NCI-H82 (cell line): Measurements from ENCODE around the gene GNAI3.
"Not testable (repeated sequence)": the region's sequence is repeated elsewhere in the genome, so short reads cannot be mapped to it uniquely, and the experiment has no call there.

Experiments
- DNase-seq: peaks from one replicate; lab custom pipeline; 2025; lab: John Stamatoyannopoulos, UW

The GNAI3 gene

DNA sequence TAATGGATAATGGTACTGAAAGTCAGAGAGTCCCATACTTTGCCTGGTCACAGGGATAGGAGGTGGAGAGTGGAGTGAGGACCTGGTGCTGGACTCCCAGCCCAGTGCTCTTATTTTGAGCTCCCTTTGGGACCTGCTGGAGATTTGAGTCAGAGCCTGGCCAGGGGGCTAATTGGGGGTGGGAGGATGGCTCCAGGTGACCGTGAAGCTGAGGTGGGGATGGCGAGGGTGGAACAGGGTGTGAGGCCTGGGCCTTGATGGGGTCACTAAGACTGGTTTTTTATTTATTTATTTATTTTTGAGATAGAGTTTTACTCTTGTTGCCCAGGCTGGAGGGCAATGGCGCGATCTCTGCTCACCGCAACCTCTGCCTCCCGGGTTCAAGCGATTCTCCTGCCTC lies 89.0 kb downstream of the GNAI3 start:
- no peak for DNase-seq

DNA sequence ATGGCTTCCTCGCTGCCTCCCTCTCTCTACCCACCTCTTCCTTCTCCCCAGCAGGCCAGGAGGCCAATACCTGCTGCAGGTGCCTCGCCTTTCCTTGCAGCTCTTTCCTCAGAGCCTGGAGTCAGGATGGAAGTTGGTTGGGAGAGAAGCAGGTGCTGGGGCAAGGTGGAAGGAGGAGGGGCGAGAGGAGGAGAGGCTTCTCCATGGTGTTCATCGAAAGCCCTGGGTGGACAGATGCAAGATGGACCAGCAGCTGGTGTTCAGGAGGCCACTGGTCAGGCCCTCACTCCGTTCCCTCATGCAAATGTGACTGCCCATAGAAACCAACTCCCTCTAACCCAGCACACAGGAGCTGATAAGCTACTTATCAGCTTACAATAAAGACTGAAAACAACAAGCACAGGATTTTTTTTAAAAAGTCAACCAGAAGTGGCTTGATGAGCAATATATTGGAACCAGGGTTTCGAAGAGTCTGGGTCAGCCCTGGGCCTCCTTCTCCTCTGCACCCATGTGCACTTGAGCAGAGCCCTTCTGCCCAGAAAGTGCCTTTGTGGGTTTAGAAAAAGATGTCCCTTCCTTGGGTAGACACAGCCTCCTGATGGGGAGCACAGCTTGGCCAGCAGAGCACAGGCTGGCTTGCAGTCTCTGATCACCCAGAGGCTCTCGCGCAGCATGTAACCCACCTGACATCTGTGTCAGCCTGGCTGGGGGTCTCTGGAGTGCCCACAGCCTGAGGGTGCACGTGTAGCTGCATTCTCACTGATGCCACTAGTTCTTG lies 90.8 kb downstream of the GNAI3 start:
- peak; percentile 78 for DNase-seq

DNA sequence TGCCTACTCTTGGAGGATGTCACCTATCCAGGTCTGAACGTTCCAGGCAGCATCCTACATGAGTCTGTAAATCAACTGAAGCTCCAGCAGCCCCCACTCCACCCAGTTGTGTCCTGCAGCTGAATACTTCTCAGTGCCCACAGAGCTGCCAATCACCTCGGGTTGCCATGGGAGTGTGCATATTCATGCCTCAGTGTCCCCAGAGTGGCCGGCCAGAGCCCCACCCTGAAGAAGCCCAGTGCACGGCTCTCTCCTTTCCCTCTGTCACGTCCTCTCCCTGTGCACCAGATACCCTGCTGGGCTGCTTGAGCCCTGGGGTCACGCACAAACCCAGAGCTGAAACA lies 91.4 kb downstream of the GNAI3 start:
- no peak for DNase-seq

DNA sequence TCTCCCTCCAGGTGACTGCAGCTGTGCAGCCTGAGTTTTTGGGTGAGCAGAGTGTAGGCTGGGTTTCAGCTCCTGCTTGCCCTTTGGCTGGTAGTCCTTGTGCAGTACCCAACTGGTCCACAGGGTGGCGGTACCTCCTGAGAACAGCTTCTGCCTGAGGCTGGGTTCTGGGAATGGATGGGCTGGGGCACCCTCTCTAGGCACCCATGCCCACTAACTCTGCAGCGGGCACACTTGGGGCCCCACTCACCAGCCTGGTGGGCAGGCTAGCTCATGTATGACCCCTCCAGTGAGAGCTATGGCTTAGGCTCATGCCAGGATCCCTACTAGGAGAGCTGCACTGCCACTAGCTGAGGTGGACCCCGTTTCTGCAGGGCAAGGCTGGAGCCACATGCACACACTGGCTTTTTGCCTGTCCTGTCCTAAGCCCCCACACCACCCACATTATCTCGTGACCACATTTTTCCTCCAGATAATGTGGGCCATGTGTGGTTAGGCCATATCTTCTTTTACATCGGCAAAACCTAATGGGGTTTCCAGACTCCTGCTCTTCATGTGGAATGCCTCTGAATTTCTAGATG lies 92.0 kb downstream of the GNAI3 start:
- peak; percentile 85 for DNase-seq

DNA sequence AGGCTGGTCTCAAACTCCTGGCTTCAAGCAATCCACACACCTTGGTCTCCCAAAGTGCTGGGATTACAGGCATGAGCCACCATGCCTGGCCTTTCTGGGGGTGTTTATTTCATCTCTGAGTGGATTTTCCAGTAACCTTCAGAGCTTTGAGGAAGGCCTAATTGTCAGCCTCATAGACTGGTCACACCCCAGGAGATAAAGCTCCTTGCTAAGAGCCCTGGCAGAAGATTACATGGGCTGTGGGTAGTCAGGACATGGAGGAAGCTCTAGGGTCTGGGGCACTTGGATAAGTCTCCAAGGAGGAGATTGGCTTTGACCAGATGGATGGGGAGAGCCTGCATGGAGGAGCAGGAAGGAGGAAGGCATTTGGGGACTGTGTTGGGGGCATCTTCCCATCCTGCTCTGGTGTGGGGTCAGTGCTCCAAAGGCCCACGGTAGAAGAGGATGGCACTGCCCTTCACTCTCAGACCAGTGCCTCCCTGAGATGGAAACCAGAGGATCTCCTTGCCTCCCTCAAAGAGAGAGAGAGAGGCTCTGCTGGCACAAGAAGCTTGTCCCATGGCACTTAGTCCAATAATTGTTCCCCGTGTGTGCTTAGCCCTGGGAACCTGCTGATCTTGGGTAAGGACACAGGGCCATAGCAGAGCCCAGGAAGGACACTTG lies 92.8 kb downstream of the GNAI3 start:
- no peak for DNase-seq

DNA sequence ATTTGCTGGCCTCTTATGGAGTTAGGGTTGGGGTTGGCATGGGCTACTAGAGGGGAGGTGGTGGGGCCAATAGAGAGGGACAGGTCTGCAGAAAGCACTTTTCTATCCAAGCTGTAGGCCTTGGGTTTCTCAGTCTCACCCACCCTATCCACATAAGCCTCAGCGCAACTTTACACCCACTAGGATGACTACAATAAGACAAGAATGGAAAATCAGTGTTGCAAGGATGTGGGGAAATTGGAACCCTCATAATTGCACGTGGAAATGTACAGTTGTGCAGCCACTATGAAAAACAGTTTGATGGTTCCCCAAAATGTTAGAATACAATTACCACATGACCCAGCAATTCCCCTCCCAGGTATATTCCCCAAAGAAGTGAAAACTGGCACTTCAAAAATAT lies 93.4 kb downstream of the GNAI3 start:
- no peak for DNase-seq

GRCh38 chr1:109642626-109643025 lies 94.2 kb downstream of the GNAI3 start:
- no peak for DNase-seq

DNA sequence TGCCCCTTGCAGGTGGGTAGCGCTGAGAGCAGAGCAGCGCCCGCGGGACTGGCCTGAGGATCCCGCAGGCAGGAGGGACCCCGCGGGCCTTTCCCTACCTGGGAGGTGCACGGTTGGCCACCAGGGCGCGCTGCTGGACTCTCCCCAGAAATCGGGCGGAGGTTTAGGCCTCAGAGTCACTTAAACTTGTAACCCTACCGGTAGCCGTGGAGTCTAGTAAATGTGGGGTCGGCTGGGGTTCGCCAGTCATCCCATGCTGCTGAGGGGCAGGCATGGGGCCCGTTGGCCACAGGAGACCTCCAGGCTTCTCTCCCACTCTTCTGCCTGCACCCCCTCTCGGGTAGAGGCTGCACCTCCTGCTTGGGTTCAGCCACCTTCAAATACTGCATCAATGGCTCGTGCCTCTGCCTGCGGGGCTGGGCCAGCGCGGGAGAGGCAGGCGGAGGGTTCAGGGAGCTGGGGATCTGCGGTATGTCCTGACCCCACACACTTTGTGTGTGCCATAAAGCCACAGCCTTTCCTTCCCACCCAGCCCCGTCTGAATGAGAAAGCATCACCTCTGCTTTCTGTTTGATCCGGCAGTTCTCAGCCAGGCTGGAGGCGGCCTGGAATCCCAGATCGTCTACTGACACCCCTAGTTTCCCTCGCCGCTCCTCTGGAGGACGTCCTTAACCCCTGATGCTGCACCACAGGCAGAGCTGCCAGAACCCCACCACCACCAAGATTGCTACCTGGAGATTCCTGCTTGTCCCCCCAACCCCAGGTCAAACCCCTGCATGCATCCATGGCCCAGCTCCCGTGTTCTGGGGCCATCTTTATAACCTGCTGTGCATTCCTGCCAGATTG lies 95.2 kb downstream of the GNAI3 start:
- peak; percentile 88 for DNase-seq

DNA sequence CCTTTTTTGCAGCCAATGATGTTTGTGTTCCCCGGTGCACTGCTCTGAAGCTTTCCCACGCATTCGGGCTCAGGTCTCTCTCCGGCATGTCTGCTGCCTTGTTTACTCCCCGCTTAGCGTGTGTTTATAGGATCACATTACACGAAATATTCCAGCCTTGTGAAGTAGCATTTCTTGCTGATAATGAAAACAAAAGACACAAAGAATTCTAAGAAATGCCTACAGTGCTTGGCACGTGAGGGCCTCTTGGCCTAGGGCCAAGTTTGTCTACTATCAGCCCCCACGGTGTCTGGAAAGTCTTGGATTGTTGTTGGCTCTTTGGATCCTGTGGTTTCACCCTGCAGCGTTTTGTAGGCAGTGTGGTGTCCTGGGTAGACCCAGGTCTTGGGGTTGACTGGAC lies 96.3 kb downstream of the GNAI3 start:
- DNase-seq: no peak

DNA sequence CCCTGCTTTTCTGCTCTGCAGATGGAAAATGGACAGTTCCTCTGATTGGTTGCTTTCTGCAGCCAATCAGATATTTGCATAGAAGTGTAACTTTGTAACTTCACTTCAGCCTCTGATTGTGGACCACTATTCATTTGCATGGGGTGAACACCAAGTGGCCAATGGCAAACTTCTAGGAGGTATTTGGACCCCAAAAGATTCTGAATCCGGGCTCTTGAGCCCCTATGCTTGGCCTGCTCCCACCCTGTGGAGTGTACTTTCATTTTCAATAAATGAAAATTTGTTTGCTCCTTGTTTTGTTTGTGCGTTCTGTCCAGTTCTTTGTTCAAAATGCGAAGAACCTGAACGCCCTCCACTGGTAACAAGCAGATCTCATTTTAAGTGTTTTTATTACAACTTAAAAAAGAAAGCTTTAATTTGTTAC lies 101.1 kb downstream of the GNAI3 start:
- DNase-seq: no peak

DNA sequence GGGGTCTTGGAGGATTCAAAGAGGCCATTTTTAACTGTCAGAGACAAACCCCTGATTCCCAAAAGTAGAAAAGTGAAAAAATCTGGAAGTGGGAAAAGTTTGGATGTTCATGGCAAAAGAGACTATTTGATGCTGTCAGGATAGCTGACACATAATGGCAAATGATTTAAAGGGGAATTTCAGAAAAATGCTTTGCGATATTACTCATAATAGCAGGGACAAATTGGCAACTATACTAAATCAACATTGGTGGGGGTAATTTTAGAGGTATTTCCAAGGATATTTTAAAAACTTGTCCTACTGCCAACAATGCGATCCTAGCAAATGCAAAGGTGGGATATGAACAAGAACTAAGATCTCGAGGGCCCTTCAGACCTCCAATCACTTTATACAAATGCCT lies 102.2 kb downstream of the GNAI3 start:
- DNase-seq: no peak

GRCh38 chr1:109652402-109652801 lies 104.0 kb downstream of the GNAI3 start:
- no peak for DNase-seq

DNA sequence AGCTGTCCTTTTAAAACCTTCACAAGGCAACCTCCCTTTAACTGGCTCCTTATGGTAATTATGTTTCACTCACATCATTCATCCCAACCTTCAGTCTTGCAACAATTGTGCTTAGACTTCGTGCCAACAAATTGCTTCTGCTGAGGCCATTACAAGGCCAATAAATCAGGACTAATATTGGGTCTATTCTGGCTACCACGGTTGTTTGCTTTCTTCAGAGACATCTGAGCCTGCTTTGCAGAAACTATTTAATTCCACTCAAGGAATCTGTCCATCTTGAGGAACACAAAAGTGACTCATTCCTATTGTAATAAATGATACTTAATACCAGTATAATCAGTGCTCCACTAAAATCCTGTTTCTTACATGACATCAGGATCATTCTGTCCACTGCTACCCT lies 104.9 kb downstream of the GNAI3 start:
- DNase-seq: no peak

GRCh38 chr1:109654519-109654918 lies 106.1 kb downstream of the GNAI3 start:
- DNase-seq: no peak

- DNase-seq: peak; percentile 81
Measured at GRCh38 chr1:109655615-109656519, 107.5 kb downstream of the GNAI3 start, which contains the start of gene GSTM4. TSS of gene GSTM4 (plus strand) at chr1:109656099. CDS start at chr1:109656390, 291 bp downstream.

- DNase-seq: no peak
Measured at GRCh38 chr1:109657395-109657794, 109.0 kb downstream of the GNAI3 start.

DNA sequence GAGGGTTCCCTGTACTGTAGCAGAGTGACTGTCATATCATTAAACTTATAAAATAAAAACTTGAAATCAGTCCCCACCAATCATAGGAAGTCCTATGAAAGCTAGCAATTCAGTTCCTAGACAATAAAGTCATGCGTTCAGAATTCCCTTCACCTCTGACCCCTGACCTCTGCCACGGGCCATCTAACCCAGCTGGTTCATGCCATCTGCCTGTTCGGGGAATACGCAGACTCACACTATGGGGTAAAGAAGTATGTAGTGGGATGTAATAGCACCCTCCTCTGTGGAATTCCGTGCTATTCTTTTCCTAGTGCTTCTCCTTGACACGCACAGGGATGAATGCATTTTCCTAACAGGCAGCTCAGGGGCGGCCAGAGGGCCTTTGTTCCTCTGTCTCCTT lies 109.6 kb downstream of the GNAI3 start:
- no peak for DNase-seq

GRCh38 chr1:109658533-109659042 lies 110.2 kb downstream of the GNAI3 start:
- no peak for DNase-seq

GRCh38 chr1:109659145-109659544 lies 110.7 kb downstream of the GNAI3 start:
- DNase-seq: no peak

DNA sequence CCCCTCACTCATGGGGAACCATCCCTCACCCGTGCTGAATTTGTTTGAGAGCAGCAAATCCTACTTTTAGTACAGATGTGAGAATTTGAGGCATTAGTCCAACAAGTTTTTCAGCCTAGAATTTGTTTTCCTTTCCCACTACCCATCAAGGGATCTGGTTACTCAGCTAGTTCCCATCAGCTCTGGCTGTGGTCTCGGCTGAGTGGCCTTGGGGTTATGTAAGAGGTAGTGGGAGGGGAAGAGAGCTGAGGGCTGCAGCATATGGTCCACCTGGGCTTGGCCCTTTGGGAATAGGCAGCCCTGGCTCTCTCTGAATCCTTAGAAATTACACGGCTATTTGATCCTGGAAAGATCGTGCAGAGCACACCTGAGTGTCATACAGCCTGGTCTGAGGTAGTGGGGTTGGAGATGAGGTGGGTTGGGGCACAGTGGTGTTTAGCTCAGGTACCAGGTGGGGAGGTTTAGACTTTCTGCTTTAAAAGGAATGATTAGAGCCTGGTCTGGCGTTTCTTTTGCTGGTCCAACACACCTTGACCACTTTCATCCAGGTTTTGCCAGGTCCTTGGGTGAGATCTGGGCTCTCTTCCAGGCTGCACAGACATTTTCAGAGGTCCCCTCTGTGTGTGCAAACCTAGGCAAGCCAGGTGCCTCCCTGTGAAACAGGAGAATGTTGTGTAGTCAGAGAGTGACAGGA lies 111.7 kb downstream of the GNAI3 start:
- peak; percentile 76 for DNase-seq

DNA sequence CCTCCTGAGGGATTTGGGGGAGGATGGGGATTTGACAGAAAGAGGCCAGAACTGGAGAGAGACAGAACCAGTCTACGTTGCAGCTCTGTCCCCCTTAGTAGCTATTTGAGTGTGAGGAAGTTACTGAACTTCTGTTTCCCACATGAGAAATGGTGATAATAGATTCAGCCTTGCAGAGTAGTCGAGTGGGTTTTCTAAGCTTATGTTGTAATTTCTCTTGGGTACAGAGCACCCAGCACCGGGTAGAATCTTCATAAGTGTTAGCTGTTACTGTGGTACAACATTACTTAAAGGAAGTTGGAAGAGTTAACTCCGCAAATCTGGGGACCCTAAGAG lies 112.2 kb downstream of the GNAI3 start:
- not testable (repeated sequence) for DNase-seq
